ENCODE results near the gene CBARP. TPM values are rescaled to one million over a fixed set of nuclear protein-coding genes. Genes with fewer than 3 reads are reported as not detected.

Gene CBARP
- total and polyA plus RNA-seq, 2 of the 13 experiments (the other 11 are each of a cell fraction or from before 2014, with no cell fraction given), result 1.2 to 1.4 TPM

GRCh38 chr19:1268226-1269064 is 30.6 kb upstream of the CBARP start (continued):
- no peak for TF ChIP-seq ZNF800 (CRISPR knock-in tag; IDR thresholded peaks at IDR 0.05)
- TF ChIP-seq SRY (CRISPR knock-in tag; IDR thresholded peaks at IDR 0.05), result no peak
- TF ChIP-seq, protein P1, sequence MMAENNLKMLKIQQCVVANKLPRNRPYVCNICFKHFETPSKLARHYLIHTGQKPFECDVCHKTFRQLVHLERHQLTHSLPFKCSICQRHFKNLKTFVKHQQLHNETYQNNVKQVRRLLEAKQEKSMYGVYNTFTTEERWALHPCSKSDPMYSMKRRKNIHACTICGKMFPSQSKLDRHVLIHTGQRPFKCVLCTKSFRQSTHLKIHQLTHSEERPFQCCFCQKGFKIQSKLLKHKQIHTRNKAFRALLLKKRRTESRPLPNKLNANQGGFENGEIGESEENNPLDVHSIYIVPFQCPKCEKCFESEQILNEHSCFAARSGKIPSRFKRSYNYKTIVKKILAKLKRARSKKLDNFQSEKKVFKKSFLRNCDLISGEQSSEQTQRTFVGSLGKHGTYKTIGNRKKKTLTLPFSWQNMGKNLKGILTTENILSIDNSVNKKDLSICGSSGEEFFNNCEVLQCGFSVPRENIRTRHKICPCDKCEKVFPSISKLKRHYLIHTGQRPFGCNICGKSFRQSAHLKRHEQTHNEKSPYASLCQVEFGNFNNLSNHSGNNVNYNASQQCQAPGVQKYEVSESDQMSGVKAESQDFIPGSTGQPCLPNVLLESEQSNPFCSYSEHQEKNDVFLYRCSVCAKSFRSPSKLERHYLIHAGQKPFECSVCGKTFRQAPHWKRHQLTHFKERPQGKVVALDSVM (CRISPR knock-in tag; IDR thresholded peaks at IDR 0.05), result no peak
- TF ChIP-seq ZBTB1 (CRISPR knock-in tag; IDR thresholded peaks at IDR 0.05; ENCODE audit: borderline replicate concordance), result no peak
- TF ChIP-seq ZNF572 (CRISPR knock-in tag; IDR thresholded peaks at IDR 0.05), result 0 out of 2 replicates have a peak, but pooled peaks have one; percentile 56
- TF ChIP-seq FIP1L1 (IDR thresholded peaks at IDR 0.05; ENCODE audit: borderline replicate concordance, insufficient read depth, low read depth, low read length), result no peak
- no peak for TF ChIP-seq ZNF20 (CRISPR knock-in tag; IDR thresholded peaks at IDR 0.05)
- TF ChIP-seq AHR (CRISPR knock-in tag; IDR thresholded peaks at IDR 0.05), result no peak
- TF ChIP-seq ZNF121 (CRISPR knock-in tag; IDR thresholded peaks at IDR 0.05), result no peak
- TF ChIP-seq, protein P2, sequence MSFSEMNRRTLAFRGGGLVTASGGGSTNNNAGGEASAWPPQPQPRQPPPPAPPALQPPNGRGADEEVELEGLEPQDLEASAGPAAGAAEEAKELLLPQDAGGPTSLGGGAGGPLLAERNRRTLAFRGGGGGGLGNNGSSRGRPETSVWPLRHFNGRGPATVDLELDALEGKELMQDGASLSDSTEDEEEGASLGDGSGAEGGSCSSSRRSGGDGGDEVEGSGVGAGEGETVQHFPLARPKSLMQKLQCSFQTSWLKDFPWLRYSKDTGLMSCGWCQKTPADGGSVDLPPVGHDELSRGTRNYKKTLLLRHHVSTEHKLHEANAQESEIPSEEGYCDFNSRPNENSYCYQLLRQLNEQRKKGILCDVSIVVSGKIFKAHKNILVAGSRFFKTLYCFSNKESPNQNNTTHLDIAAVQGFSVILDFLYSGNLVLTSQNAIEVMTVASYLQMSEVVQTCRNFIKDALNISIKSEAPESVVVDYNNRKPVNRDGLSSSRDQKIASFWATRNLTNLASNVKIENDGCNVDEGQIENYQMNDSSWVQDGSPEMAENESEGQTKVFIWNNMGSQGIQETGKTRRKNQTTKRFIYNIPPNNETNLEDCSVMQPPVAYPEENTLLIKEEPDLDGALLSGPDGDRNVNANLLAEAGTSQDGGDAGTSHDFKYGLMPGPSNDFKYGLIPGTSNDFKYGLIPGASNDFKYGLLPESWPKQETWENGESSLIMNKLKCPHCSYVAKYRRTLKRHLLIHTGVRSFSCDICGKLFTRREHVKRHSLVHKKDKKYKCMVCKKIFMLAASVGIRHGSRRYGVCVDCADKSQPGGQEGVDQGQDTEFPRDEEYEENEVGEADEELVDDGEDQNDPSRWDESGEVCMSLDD (CRISPR knock-in tag; IDR thresholded peaks at IDR 0.05; ENCODE audit: borderline replicate concordance), result peak; percentile 31; the same call in 1 of the 2 replicates
- 0 out of 2 replicates have a peak, but pooled peaks have one; percentile 27 for TF ChIP-seq MYC (CRISPR knock-in tag; IDR thresholded peaks at IDR 0.05; ENCODE audit: borderline replicate concordance)
- peak; percentile 4 for TF ChIP-seq TEAD3 (CRISPR knock-in tag; optimal IDR thresholded peaks at IDR 0.05; ENCODE audit: borderline replicate concordance)
- TF ChIP-seq ZZZ3 (CRISPR knock-in tag; IDR thresholded peaks at IDR 0.05; ENCODE audit: borderline replicate concordance), result no peak
- peak; percentile 65; the same call in 1 of the 2 replicates for TF ChIP-seq SPEN (CRISPR knock-in tag; IDR thresholded peaks at IDR 0.05; ENCODE audit: low read depth)
- TF ChIP-seq ETV6 (CRISPR knock-in tag; conservative IDR thresholded peaks at IDR 0.05), result no peak
